ENCODE measurements around the gene WRAP53. TPM values are rescaled to one million over a fixed set of nuclear protein-coding genes. Genes with fewer than 3 reads are reported as not detected.

The WRAP53 gene
- total and polyA plus RNA-seq, 10 of the 15 experiments (the other 5 are each of a cell fraction or from before 2014, with no cell fraction given), result 1.9 to 42.0 (median 21.9) TPM

Other genes with a start within 250 kb of the WRAP53 start
Only the 7 nearest of the 27 such genes appear.
- 24.5 and 31.6 TPM in 2 replicates for gene FXR2, start 73.6 kb upstream of the WRAP53 start, total RNA-seq (2014; rRNA removed)
- gene FXR2, start 73.6 kb upstream of the WRAP53 start, total RNA-seq (2014; rRNA removed; fragmentation: Illumina TruSeq; extraction: Trizol), result 17.7 and 20.2 TPM in 2 replicates
- 26.3 and 29.6 TPM in 2 replicates for gene FXR2, start 73.6 kb upstream of the WRAP53 start, total RNA-seq (2021)
- gene FXR2, start 73.6 kb upstream of the WRAP53 start, polyA plus RNA-seq (2011; rRNA removed), result 13.5 and 23.8 TPM in 2 replicates
- gene FXR2, start 73.6 kb upstream of the WRAP53 start, polyA plus RNA-seq (2014; fragmentation: Illumina TruSeq; extraction: Trizol), result 22.2 and 33.3 TPM in 2 replicates
- gene FXR2, start 73.6 kb upstream of the WRAP53 start, polyA plus RNA-seq (2014; fragmentation: Nextera tagmentation; extraction: Ambion mirVana), result 1 to 10 TPM; 1.6 to 4.6 TPM
- gene FXR2, start 73.6 kb upstream of the WRAP53 start, polyA plus RNA-seq (2014; rRNA removed), result 26.7 and 31.9 TPM in 2 replicates
- gene FXR2, start 73.6 kb upstream of the WRAP53 start, polyA plus RNA-seq (2016; fragmentation: Nextera tagmentation; extraction: Ambion mirVana), result 1 to 10 TPM; 6.7 to 8.6 TPM
- 21.6 and 24.3 TPM in 2 replicates for gene SAT2, start 60.7 kb upstream of the WRAP53 start, total RNA-seq (2014; rRNA removed)
- 26.8 and 33.3 TPM in 2 replicates for gene SAT2, start 60.7 kb upstream of the WRAP53 start, total RNA-seq (2014; rRNA removed; fragmentation: Illumina TruSeq; extraction: Trizol)
- 38.5 and 38.8 TPM in 2 replicates for gene SAT2, start 60.7 kb upstream of the WRAP53 start, total RNA-seq (2021)
- 19.7 and 22.7 TPM in 2 replicates for gene SAT2, start 60.7 kb upstream of the WRAP53 start, polyA plus RNA-seq (2011; rRNA removed)
- gene SAT2, start 60.7 kb upstream of the WRAP53 start, polyA plus RNA-seq (2014; fragmentation: Illumina TruSeq; extraction: Trizol), result 31.6 and 41.8 TPM in 2 replicates
- gene SAT2, start 60.7 kb upstream of the WRAP53 start, polyA plus RNA-seq (2014; fragmentation: Nextera tagmentation; extraction: Ambion mirVana), result 10 to 100 TPM; 14.6 to 31.5 TPM
- gene SAT2, start 60.7 kb upstream of the WRAP53 start, polyA plus RNA-seq (2014; rRNA removed), result 38.9 and 44.0 TPM in 2 replicates
- 10 to 100 TPM; 21.4 to 23.8 TPM for gene SAT2, start 60.7 kb upstream of the WRAP53 start, polyA plus RNA-seq (2016; fragmentation: Nextera tagmentation; extraction: Ambion mirVana)
- not detected in 2 replicates for gene SHBG, start 58.3 kb upstream of the WRAP53 start, total RNA-seq (2014; rRNA removed)
- gene SHBG, start 58.3 kb upstream of the WRAP53 start, total RNA-seq (2014; rRNA removed; fragmentation: Illumina TruSeq; extraction: Trizol), result not detected in 2 replicates
- not detected in 2 replicates for gene SHBG, start 58.3 kb upstream of the WRAP53 start, total RNA-seq (2021)
- not detected in 2 replicates for gene SHBG, start 58.3 kb upstream of the WRAP53 start, polyA plus RNA-seq (2011; rRNA removed)
- not detected in 2 replicates for gene SHBG, start 58.3 kb upstream of the WRAP53 start, polyA plus RNA-seq (2014; fragmentation: Illumina TruSeq; extraction: Trizol)
- not detected for gene SHBG, start 58.3 kb upstream of the WRAP53 start, polyA plus RNA-seq (2014; fragmentation: Nextera tagmentation; extraction: Ambion mirVana)
- 0.25 TPM in 1 of 2 replicates, not detected in the other for gene SHBG, start 58.3 kb upstream of the WRAP53 start, polyA plus RNA-seq (2014; rRNA removed)
- not detected for gene SHBG, start 58.3 kb upstream of the WRAP53 start, polyA plus RNA-seq (2016; fragmentation: Nextera tagmentation; extraction: Ambion mirVana)
- gene ATP1B2, start 37.6 kb upstream of the WRAP53 start, total RNA-seq (2014; rRNA removed), result not detected in 2 replicates
- not detected in 2 replicates for gene ATP1B2, start 37.6 kb upstream of the WRAP53 start, total RNA-seq (2014; rRNA removed; fragmentation: Illumina TruSeq; extraction: Trizol)
- 0.23 and 0.32 TPM in 2 replicates for gene ATP1B2, start 37.6 kb upstream of the WRAP53 start, total RNA-seq (2021)
- not detected in 2 replicates for gene ATP1B2, start 37.6 kb upstream of the WRAP53 start, polyA plus RNA-seq (2011; rRNA removed)
- 0.15 TPM in 1 of 2 replicates, not detected in the other for gene ATP1B2, start 37.6 kb upstream of the WRAP53 start, polyA plus RNA-seq (2014; fragmentation: Illumina TruSeq; extraction: Trizol)
- under 1 TPM; 0.03 to 0.04 TPM for gene ATP1B2, start 37.6 kb upstream of the WRAP53 start, polyA plus RNA-seq (2014; fragmentation: Nextera tagmentation; extraction: Ambion mirVana)
- 0.09 and 0.49 TPM in 2 replicates for gene ATP1B2, start 37.6 kb upstream of the WRAP53 start, polyA plus RNA-seq (2014; rRNA removed)
- under 1 TPM; 0.28 to 0.29 TPM for gene ATP1B2, start 37.6 kb upstream of the WRAP53 start, polyA plus RNA-seq (2016; fragmentation: Nextera tagmentation; extraction: Ambion mirVana)
- 65.9 and 74.6 TPM in 2 replicates for gene TP53, start 987 bp upstream of the WRAP53 start, total RNA-seq (2014; rRNA removed)
- gene TP53, start 987 bp upstream of the WRAP53 start, total RNA-seq (2014; rRNA removed; fragmentation: Illumina TruSeq; extraction: Trizol), result 34.0 and 38.1 TPM in 2 replicates
- gene TP53, start 987 bp upstream of the WRAP53 start, total RNA-seq (2021), result 162 and 171 TPM in 2 replicates
- gene TP53, start 987 bp upstream of the WRAP53 start, polyA plus RNA-seq (2011; rRNA removed), result 21.0 and 35.6 TPM in 2 replicates
- gene TP53, start 987 bp upstream of the WRAP53 start, polyA plus RNA-seq (2014; fragmentation: Illumina TruSeq; extraction: Trizol), result 75.1 and 98.0 TPM in 2 replicates
- gene TP53, start 987 bp upstream of the WRAP53 start, polyA plus RNA-seq (2014; fragmentation: Nextera tagmentation; extraction: Ambion mirVana), result 10 to 100 TPM; 60.2 to 78.4 TPM
- 56.9 and 66.5 TPM in 2 replicates for gene TP53, start 987 bp upstream of the WRAP53 start, polyA plus RNA-seq (2014; rRNA removed)
- gene TP53, start 987 bp upstream of the WRAP53 start, polyA plus RNA-seq (2016; fragmentation: Nextera tagmentation; extraction: Ambion mirVana), result 10 to 100 TPM; 77.3 to 81.6 TPM
- 0.06 TPM in 1 of 2 replicates, not detected in the other for gene EFNB3, start 16.7 kb downstream of the WRAP53 start, total RNA-seq (2014; rRNA removed)
- not detected in 2 replicates for gene EFNB3, start 16.7 kb downstream of the WRAP53 start, total RNA-seq (2014; rRNA removed; fragmentation: Illumina TruSeq; extraction: Trizol)
- gene EFNB3, start 16.7 kb downstream of the WRAP53 start, total RNA-seq (2021), result 0.13 TPM in 1 of 2 replicates, not detected in the other
- gene EFNB3, start 16.7 kb downstream of the WRAP53 start, polyA plus RNA-seq (2011; rRNA removed), result 0.04 TPM in 2 replicates
- 0.01 TPM in 1 of 2 replicates, not detected in the other for gene EFNB3, start 16.7 kb downstream of the WRAP53 start, polyA plus RNA-seq (2014; fragmentation: Illumina TruSeq; extraction: Trizol)
- gene EFNB3, start 16.7 kb downstream of the WRAP53 start, polyA plus RNA-seq (2014; fragmentation: Nextera tagmentation; extraction: Ambion mirVana), result under 1 TPM in 1 of 2 experiments, not detected in 1; 0.02 TPM
- 0.05 TPM in 1 of 2 replicates, not detected in the other for gene EFNB3, start 16.7 kb downstream of the WRAP53 start, polyA plus RNA-seq (2014; rRNA removed)
- gene EFNB3, start 16.7 kb downstream of the WRAP53 start, polyA plus RNA-seq (2016; fragmentation: Nextera tagmentation; extraction: Ambion mirVana), result not detected
- gene DNAH2, start 29.3 kb downstream of the WRAP53 start, total RNA-seq (2014; rRNA removed), result not detected in 2 replicates
- not detected in 2 replicates for gene DNAH2, start 29.3 kb downstream of the WRAP53 start, total RNA-seq (2014; rRNA removed; fragmentation: Illumina TruSeq; extraction: Trizol)
- not detected in 2 replicates for gene DNAH2, start 29.3 kb downstream of the WRAP53 start, total RNA-seq (2021)
- not detected in 2 replicates for gene DNAH2, start 29.3 kb downstream of the WRAP53 start, polyA plus RNA-seq (2011; rRNA removed)
- gene DNAH2, start 29.3 kb downstream of the WRAP53 start, polyA plus RNA-seq (2014; fragmentation: Illumina TruSeq; extraction: Trizol), result not detected in 2 replicates
- gene DNAH2, start 29.3 kb downstream of the WRAP53 start, polyA plus RNA-seq (2014; fragmentation: Nextera tagmentation; extraction: Ambion mirVana), result not detected
- 0.01 TPM in 1 of 2 replicates, not detected in the other for gene DNAH2, start 29.3 kb downstream of the WRAP53 start, polyA plus RNA-seq (2014; rRNA removed)
- gene DNAH2, start 29.3 kb downstream of the WRAP53 start, polyA plus RNA-seq (2016; fragmentation: Nextera tagmentation; extraction: Ambion mirVana), result not detected